NCI-H524 treated with DMSO at 0.1 percent for 48 hours (cell line): ENCODE data around the gene RAB14.
"Not testable (repeated sequence)": the region's sequence is repeated elsewhere in the genome, so short reads cannot be mapped to it uniquely, and the experiment has no call there.

Source experiments
- DNase-seq: peaks from one replicate; lab custom pipeline; 2025; lab: John Stamatoyannopoulos, UW

Gene RAB14

DNA sequence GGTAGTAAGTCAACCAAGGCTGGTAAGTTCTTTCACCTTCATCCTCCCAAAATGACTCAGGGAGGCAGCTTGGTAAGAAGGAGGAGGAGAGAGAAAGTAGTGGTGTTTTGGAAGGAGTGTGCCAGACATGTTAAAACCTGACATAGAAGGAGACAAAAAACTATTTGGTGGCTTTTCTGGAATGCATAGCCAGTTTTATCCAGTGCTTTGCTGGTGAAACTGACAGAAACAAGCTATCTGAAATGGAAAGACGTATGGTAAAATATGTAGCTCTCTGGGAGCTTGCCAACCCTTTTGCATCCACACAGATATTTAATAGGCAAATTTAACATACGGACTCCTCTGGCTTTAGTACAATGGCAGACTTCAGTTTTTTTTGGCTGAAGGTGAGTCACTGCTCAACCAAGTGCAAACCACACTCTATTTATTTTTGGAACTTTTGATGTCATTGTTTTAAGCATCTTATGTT, 45.4 kb downstream of the RAB14 start:
- no peak for DNase-seq

DNA sequence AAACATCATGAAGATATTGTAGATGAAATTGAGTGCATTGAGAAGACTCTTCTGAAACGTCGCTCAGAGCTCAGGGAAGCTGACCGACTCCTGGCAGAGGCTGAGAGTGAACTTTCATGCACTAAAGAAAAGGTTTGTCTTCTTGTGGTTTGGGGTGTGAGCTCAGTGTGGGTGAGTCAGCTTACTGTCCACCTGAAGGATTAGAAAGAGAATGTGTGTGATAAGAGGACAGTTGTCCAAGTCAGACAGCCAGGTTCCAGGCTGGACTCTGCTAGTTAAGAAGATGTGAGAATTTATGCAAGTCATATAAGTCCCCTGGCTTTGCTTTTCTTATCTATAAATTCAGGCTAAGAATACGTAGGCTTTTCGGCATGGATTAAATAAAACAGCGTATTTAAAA, 46.9 kb downstream of the RAB14 start:
- DNase-seq: no peak

DNA sequence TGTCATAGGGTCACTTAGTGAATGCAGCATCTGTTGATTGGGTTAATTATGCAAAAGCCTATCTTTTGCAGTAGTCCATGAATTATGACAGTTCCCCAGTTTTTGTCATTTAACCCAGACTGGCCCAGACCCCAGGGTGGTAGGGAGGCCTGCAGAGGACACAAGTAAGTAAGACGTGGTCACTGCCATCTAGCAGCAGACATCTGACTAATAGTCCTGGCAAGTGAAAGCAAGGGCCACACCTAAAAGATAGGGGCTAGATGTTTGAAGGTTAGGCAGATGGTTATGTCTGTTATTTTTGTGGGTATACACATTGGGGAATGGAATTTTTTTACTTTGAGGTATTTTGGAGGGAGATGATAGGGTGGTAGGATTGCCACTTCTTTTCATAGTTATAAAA, 48.0 kb downstream of the RAB14 start:
- no peak for DNase-seq

DNA sequence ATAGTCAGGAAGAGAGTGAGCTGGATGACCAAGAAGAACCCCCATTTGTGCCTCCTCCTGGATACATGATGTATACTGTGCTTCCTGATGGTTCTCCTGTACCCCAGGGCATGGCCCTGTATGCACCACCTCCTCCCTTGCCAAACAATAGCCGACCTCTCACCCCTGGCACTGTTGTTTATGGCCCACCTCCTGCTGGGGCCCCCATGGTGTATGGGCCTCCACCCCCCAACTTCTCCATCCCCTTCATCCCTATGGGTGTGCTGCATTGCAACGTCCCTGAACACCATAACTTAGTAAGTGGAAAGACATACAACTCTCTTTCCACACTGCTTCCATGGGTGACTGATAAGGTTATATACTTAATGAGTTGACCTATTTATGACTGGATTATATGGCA, 51.5 kb downstream of the RAB14 start:
- DNase-seq: no peak

DNA sequence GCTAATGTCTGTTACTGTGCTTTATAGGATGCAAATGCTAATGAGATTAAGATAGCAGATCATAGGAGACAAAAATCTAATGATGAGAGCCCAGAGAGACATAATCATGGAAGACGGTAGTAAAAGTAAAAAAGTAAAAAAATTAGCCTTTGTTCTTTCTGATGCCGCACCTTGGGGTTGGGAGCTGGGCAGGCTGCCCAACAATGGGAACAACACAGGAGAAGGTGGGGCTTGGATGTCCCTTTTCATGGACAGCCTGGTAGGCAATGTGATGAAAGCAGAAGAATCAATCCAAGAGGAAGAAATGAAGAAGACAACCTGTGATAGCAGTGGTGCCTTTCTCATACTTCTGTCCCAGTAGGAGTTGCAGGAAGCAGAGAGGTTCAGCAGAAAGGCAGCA, 57.2 kb downstream of the RAB14 start:
- DNase-seq: no peak

DNA sequence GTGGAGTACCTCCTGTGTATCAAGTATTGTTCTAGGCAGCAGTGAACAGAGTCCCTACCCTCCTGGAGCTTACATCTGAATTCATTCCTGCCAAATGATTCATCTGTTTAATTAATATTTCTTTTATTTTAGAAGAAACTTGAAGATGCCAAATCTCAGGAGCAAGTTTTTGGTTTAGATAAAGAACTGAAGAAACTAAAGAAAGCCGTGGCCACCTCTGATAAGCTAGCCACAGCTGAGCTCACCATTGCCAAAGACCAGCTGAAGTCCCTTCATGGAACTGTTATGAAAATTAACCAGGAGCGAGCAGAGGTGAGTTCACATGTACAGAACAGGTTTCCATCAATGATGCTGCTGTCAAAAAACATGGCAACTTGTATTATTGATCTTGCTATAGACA, 57.9 kb downstream of the RAB14 start:
- no peak for DNase-seq

DNA sequence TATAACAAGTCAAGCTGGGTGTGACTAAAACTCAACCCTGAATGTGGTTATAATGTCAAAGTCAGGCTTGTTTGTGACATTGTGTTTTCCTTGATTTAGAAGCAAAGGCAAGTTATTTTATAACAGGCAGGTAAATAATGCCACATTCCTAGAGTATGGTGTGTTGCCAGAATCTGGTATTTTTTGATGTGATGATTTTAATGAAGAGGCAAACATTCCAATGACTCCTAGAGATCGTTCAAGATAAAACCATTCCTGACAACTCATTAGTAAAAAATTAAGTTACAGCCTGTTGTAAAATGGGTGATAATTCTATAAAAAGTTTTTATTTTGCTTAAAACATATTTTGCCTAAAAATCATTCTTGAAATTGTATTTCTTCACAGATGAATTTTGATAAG, 60.0 kb downstream of the RAB14 start:
- no peak for DNase-seq

DNA sequence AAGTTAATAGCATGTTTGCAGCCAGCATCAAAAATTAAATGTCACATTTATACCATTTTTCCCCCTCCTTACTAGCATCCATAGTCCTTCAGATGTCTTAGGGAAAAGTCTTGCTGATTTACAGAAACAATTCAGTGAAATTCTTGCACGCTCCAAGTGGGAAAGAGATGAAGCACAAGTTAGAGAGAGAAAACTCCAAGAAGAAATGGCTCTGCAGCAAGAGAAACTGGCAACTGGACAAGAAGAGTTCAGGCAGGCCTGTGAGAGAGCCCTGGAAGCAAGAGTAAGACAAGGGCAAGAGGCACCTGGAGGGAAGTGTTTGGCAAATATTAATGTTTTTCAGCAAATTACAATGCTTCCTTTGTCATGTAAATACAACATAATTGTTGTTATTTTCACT, 60.4 kb downstream of the RAB14 start:
- DNase-seq: no peak

DNA sequence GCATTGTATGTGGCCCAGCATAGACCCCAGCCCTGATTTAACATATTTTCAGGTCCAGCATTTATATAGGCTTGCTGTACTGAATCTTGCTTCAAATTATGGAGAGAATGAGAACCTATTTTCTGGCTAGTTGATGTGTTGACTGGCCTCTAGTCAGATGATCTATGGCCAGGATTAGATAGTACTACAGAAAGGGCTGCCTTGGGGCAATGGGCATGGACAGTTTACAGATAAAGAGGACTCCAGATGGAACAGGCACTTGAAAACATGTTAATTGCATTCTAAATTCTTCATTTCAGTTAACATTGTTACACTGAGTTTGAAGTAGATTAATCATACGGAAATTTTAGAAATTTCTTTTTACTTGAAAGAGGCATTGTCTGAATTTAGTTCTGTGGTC, 61.5 kb downstream of the RAB14 start:
- DNase-seq: peak; percentile 41

DNA sequence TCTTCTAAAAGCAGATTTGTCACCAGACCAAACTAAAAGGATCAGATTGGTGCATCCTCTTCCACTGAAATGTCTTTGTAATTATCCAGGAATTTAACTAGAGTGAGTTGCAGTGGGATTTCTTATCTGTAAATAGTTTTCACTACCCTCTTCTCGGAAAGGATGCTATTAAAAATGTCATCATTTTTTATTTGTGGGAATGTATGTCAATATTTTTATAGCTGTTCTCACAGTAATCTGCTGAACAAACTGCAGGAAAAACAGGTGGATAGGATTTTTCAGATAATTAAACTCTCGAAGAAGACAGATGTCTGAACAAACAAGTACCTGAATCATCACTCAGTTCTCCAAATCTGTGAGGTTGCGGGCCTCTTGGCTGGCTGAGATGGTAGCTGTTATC, 62.7 kb downstream of the RAB14 start:
- DNase-seq: no peak

DNA sequence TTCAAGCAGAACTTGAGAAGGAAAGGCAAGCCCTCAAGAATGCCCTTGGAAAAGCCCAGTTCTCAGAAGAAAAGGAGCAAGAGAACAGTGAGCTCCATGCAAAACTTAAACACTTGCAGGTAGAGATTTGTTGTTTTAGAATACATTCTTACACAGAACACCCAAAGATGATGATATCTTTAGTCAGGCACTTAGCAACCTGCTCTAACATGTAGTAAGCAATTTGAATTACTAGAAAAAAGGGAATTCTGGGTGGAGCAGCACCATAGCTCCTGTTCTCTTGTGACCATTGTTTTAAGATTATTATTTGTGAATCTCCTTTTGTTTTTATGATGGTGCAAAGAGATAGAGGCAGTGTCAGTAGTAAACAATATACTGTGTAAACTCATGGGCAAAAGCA, 63.1 kb downstream of the RAB14 start:
- DNase-seq: no peak

DNA sequence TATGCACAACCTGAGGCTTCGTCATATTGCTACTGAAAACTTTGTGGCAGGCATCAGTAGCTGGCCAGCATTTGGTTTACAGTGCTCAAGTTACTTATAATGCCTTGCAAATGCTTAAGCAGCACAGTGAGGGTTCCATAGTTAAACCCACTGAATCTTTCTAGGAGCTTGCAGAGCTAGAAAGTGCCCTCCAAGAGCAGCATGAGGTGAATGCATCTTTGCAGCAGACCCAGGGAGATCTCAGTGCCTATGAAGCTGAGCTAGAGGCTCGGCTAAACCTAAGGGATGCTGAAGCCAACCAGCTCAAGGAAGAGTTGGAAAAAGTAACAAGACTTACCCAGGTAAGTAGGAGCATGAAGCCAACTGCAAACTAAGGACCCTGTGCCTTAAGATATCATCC, 66.0 kb downstream of the RAB14 start:
- no peak for DNase-seq

DNA sequence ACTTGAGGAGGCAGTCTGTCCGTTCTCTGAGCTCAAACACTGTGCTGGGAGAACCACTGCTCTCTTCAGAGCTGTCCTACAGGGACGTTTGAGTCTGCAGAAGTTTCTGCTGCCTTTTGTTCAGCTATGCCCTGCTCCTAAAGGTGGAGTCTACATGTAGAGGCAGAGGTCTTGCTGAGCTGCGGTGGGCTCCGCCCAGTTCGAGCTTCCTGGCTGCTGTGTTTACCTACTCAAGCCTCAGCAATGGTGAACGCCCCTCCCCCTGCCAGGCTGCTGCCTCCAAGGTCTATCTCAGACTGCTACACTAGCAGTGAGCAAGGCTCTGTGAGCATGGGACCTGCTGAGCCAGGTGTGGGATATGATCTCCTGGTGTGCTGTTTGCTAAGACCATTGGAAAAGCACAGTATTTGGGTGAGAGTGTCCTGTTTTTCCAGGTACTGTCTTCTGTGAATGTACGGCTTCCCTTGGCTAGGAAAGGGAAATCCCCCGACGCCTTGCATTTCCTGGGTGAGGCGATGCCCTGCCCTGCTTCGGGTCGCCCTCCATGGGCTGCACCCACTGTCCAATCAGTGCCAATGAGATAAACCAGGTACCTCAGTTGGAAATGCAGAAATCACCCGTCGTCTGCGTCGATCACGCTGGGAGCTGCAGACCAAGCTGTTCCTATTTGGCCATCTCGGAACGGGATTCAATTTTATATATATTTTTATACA, 68.4 kb downstream of the RAB14 start:
- DNase-seq: no peak

DNA sequence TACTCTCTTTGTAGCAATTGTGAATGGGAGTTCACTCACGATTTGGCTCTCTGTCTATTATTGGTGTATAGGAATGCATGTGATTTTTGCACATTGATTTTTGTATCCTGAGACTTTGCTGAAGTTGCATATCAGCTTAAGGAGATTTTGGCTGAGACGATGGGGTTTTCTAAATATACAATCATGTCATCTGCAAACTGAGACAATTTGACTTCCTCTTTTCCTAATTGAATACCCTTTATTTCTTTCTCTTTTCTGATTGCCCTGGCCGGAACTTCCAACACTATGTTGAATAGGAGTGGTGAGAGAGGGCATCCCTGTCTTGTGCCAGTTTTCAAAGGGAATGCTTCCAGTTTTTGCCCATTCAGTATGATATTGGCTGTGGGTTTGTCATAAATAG, 72.3 kb downstream of the RAB14 start:
- DNase-seq: not testable (repeated sequence)
